ENCODE measurements around the gene C9orf78. TPM values are rescaled to one million over a fixed set of nuclear protein-coding genes. Genes with fewer than 3 reads are reported as not detected.

The C9orf78 gene
- total and polyA plus RNA-seq, 9 of the 15 experiments (the other 6 are each of a cell fraction or from before 2014, with no cell fraction given), result 94.6 to 266 (median 202) TPM

- TF ChIP-seq PRDM10 (IDR thresholded peaks at IDR 0.05; ENCODE audit: partially characterized antibody) (no peak), ZNF398 (CRISPR knock-in tag; IDR thresholded peaks at IDR 0.05) (no peak), NFXL1 (CRISPR knock-in tag; IDR thresholded peaks at IDR 0.05) (no peak), TSC22D4 (tag; IDR thresholded peaks at IDR 0.05) (no peak), RHOXF2B (CRISPR knock-in tag; conservative IDR thresholded peaks at IDR 0.05) (no peak), GTF2F1 (IDR thresholded peaks at IDR 0.05; ENCODE audit: low read depth, low read length) (no peak; the same call in 1 of the 2 replicates), ZNF23 (CRISPR knock-in tag; IDR thresholded peaks at IDR 0.05) (no peak), SUPT5H (IDR thresholded peaks at IDR 0.05) (peak; percentile 88), ZBTB2 (IDR thresholded peaks at IDR 0.05) (no peak), POLR3A (IDR thresholded peaks at IDR 0.05; ENCODE audit: borderline replicate concordance, extremely low read depth, insufficient read depth, insufficient read length) (no peak)
These were observed at the start of gene C9orf78, which contains the start of gene USP20 (continued) for GRCh38 chr9:129835128-129835859.
